Activated T-helper 1 cell treated with anti-CD3 and anti-CD28 coated beads, Interleukin-12 subunit alpha, Interleukin-12 subunit beta, Interleukin-2, Interleukin-4 antibody, amounts not matched to agents 30 ng/mL and 10 ng/mL and 1 ng/mL, durations not matched to agents 14 hours and 24 hours and 36 hours (primary cell): Measurements from ENCODE around the gene ST3GAL5. TPM values are rescaled to one million over a fixed set of nuclear protein-coding genes. Genes with fewer than 3 reads are reported as not detected.

Experiments
- DNase-seq: peaks from one replicate; pipeline ENCODE4 v3.0.0; 2021; ENCODE audit warnings: low spot score
- H3K27ac Mint-ChIP-seq: one replicate; pipeline ENCODE4 v1.8.0; 2021; ENCODE audit warnings: mild to moderate bottlenecking, mixed read lengths
- H3K27me3 Mint-ChIP-seq: one replicate; pipeline ENCODE4 v1.8.0; 2022; ENCODE audit warnings: mild to moderate bottlenecking, moderate library complexity, mixed read lengths; ENCODE audit not compliant: insufficient read depth
- H3K36me3 Mint-ChIP-seq: one replicate; pipeline ENCODE4 v1.8.0; 2021; ENCODE audit warnings: low read depth, mixed read lengths
- H3K4me1 Mint-ChIP-seq: one replicate; pipeline ENCODE4 v1.8.0; 2021; ENCODE audit warnings: low read depth, mixed read lengths
- H3K4me3 Mint-ChIP-seq: one replicate; pipeline ENCODE4 v1.8.0; 2021; ENCODE audit warnings: mild to moderate bottlenecking, moderate library complexity, mixed read lengths
- H3K9me3 Mint-ChIP-seq: one replicate; pipeline ENCODE4 v1.8.0; 2021; ENCODE audit warnings: mixed read lengths
- intact Hi-C: fragments of 100-400 bp; cut with micrococcal nuclease; formaldehyde crosslinking; loops from one replicate; pipeline ENCODE4 v1.15.1; 2024
- total RNA-seq: library from RNA; stranded (reverse); gene quantifications from 2 replicates; pipeline ENCODE4 v1.2.3, GENCODE V29; 2022

Gene ST3GAL5
- total RNA-seq, 1 donor from 2014 or later, result 18.9 TPM

DNA sequence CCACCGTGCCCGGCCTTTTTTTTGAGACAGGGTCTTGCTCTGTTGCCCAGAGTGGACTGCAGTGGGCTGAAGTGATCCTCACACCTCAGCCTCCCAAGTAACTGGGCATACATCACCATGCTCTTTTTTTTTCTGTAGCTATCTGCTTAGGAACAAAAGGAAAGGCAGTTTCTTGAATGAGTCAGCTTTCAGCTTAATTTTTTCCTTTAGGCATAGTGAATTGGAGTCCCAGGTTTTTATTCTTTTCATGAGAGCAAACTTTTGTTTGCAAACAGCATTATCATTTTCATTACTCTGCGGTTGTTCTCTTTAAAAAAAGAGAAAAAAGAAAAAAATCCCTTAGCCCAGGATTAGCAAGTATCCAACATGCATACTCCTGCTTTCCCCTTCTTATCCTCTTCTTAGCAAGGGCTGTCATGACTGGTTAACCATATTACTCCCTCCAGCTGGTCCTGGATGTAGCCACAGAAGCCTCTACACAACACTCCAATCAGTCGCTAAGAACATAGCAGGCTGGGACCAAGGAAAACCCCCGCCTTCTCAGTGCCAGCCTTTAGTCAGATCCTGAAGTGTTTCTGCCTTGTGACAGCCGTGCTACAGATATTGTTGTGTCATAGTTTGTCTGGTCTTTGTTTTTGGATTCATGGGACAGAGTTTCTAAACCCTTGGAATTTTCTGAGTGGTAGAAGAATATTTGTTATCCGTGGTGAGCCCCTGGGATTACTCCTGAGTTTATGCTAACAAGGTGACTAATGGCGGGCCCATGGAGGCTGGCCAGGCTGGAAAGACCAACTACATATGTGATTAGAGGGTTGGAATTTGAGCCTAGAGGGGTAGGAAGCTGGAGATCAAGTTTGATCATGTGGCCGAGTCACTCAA lies 23.3 kb upstream of the ST3GAL5 start:
- Mint-ChIP-seq H3K27ac (no peak overlapping the region), H3K4me3 (no peak overlapping the region), H3K9me3 (no peaks in the 10 kb centered on the region), H3K36me3 (no peaks in the 10 kb centered on the region), H3K27me3 (no peaks in the 10 kb centered on the region), H3K4me1 (peaks cover 4% of the 10 kb centered on the region)
- intact Hi-C loops, result no loop called here
- DNase-seq, result no peak

DNA sequence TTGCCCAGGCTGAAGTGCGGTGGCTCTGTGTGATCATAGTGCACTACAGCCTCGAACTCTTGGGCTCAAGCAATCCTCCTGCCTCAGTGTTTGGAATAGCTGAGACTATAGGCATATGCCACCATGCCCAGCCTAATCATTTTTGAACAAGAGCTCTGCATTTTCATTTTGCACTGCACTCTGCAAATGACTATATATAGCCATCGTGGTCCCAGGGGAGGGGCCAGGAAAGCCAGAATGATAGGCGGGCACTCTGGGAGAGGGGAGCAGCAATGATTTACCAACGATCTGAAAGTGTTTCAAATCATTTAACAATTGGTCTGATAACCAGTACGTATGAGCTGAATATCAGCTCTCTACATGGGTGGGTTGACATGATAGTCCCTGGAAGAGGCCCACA lies 22.3 kb upstream of the ST3GAL5 start:
- no peaks in the 10 kb centered on the region for H3K36me3 Mint-ChIP-seq

DNA sequence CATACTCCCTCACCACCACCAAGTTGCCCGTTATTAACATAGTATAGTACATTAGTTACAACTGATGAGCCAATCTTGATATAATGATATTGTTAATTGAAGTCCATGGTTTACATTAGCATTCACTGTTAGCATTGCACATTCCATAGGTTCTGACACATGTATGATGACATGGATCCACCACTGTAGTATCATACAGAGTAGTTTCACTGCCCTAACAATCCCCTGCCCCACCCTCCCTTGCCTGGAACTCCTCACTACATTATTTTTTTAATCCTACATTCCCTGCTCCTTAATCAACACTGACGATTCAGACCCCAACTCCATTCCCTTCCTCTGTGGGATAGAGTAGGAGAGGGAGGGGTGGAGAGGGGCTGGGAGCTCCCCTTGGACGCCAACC lies 20.2 kb upstream of the ST3GAL5 start:
- peaks cover 4% of the 10 kb centered on the region for H3K4me1 Mint-ChIP-seq
- DNase-seq, result no peak
- H3K9me3 Mint-ChIP-seq, result no peaks in the 10 kb centered on the region
- no peak overlapping the region for H3K27ac Mint-ChIP-seq
- H3K27me3 Mint-ChIP-seq, result peaks cover 3% of the 10 kb centered on the region
- H3K4me3 Mint-ChIP-seq, result no peak overlapping the region
- H3K36me3 Mint-ChIP-seq, result no peaks in the 10 kb centered on the region
- intact Hi-C loops, result no loop called here

More for the DNA sequence above, 22.3 kb upstream of the ST3GAL5 start:
- DNase-seq, result no peak
- H3K27ac Mint-ChIP-seq, result no peak overlapping the region
- H3K27me3 Mint-ChIP-seq, result peaks cover 3% of the 10 kb centered on the region
- intact Hi-C loops, result no loop called here
- peaks cover 4% of the 10 kb centered on the region for H3K4me1 Mint-ChIP-seq
- no peak overlapping the region for H3K4me3 Mint-ChIP-seq
- H3K9me3 Mint-ChIP-seq, result no peaks in the 10 kb centered on the region

DNA sequence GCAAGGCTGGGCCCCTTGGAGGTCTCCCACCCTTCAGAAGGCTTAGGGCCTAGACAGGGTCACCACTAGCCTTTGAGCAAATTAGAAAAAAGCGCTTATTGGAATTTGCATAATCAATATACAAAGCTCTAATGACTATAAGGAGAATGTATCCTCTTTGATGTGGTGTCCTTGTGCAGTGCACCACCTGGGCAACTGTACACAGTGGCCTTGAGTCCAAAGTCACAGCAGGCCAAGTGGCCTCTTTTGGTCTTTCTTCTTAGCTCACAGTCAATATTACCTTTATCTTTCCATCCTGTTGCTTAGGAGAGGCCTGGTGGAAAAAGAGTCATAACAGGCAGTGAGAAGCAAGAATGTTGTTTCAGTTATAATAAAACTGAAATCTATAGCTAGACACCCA lies 19.7 kb upstream of the ST3GAL5 start:
- Mint-ChIP-seq H3K4me1 (peaks cover 4% of the 10 kb centered on the region), H3K27ac (no peak overlapping the region), H3K9me3 (no peaks in the 10 kb centered on the region)

DNA sequence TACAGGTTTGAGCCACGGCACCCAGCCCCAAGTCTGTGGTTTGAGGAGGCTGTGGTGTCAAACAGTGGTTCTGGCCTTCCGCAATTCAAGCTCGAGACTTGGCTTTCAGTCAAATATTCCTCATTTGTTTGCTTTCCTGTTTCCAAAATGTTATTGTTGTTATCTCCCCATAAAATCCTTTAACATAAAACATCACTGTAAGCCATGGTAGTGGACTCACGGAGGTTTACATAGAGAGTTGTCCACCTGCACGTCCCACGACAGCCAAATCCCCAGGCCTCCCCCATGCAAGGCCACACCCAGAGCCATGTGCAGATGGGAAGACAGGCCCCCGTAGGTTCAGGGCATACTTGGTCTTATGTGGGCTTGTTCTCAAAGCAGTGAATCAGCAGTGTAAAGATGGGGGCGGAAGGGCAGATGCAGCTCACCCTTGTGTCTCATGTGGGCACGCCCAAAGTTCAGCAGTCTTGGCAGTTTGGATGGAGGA lies 18.9 kb upstream of the ST3GAL5 start:
- H3K27ac Mint-ChIP-seq, result no peak overlapping the region
- H3K4me3 Mint-ChIP-seq, result no peak overlapping the region
- H3K9me3 Mint-ChIP-seq, result no peaks in the 10 kb centered on the region
- DNase-seq, result no peak
- H3K4me1 Mint-ChIP-seq, result peaks cover 4% of the 10 kb centered on the region
- intact Hi-C loops, result no loop called here
- H3K27me3 Mint-ChIP-seq, result peaks cover 3% of the 10 kb centered on the region
- H3K36me3 Mint-ChIP-seq, result no peaks in the 10 kb centered on the region

More for the DNA sequence above, 19.7 kb upstream of the ST3GAL5 start:
- intact Hi-C loops, result no loop called here
- no peaks in the 10 kb centered on the region for H3K36me3 Mint-ChIP-seq
- no peak for DNase-seq
- H3K27me3 Mint-ChIP-seq, result peaks cover 3% of the 10 kb centered on the region
- H3K4me3 Mint-ChIP-seq, result no peak overlapping the region

DNA sequence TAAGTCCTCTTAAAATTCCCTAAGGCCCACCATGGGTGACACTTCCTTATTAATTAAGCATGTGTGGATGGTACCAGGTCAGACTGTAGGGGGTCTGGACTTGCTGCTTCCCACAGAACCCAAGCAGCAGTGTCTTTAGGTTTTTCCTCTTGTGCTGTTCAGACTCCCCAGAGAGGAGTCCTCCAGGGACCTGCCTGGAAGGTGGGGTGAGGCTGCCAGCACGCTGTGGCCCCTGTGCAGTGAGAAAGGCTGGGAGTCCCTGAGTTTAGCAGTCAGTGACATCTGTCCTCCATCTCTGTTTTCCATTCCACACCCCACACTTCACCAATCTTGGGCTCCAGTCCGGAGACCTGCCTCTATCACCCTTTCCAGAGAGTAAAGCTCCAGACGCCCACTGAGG lies 18.0 kb upstream of the ST3GAL5 start:
- peaks cover 3% of the 10 kb centered on the region for H3K27me3 Mint-ChIP-seq
- DNase-seq, result no peak
- intact Hi-C loops, result no loop called here
- no peak overlapping the region for H3K4me3 Mint-ChIP-seq
- H3K9me3 Mint-ChIP-seq, result no peaks in the 10 kb centered on the region
- H3K36me3 Mint-ChIP-seq, result no peaks in the 10 kb centered on the region
- H3K27ac Mint-ChIP-seq, result no peak overlapping the region
- peaks cover 4% of the 10 kb centered on the region for H3K4me1 Mint-ChIP-seq

DNA sequence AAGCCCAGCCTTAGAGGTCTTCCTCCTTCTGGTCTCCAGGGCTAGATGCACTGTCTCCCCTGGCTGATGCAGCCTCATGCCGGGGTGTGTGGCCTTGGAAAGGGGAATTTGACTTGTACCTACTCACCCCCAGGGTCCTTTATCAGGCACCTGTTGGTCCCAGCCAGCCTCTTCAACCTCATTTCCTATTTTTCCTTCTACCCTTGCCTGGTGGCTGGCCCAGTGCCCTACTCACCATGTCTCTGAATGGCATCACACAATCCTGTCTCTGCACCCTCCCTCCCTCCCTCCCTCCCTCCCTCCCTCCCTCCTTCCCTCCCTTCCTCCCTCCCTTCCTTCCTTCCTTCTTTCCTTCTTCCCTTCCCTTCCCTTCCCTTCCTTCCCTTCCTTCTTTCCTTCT lies 17.1 kb upstream of the ST3GAL5 start:
- H3K27ac Mint-ChIP-seq, result no peak overlapping the region
- intact Hi-C loops, result no loop called here

DNA sequence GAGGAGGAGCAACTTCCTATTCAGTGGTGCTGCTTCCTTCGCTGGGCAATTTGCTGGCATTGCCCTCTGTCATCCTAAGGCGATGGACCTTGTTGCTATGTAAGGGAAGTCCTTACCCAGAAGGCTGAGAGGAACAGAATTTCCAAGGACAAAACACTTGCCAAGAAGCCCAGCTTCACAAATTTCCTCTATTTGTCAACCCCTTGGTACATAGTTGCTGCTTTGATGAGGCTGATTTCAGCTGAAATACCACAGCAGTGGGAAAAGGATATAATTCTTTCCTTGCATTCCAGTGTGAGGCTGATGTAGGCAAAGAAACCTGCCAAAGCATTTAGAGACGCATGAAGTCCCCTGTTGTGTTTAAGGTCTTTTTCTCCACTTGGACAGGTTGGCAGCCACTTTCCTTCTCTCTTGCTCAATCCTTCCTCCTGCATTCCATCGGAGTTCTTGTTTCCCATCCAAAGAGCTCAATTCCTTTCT lies 16.4 kb upstream of the ST3GAL5 start:
- no peak for DNase-seq
- no peak overlapping the region for H3K27ac Mint-ChIP-seq
- peaks cover 3% of the 10 kb centered on the region for H3K27me3 Mint-ChIP-seq
- H3K4me3 Mint-ChIP-seq, result no peak overlapping the region
- H3K36me3 Mint-ChIP-seq, result no peaks in the 10 kb centered on the region
- H3K9me3 Mint-ChIP-seq, result no peaks in the 10 kb centered on the region
- intact Hi-C loops, result no loop called here
- peaks cover 4% of the 10 kb centered on the region for H3K4me1 Mint-ChIP-seq

More for the DNA sequence above, 17.1 kb upstream of the ST3GAL5 start:
- Mint-ChIP-seq H3K9me3 (no peaks in the 10 kb centered on the region), H3K4me3 (no peak overlapping the region), H3K4me1 (peaks cover 4% of the 10 kb centered on the region), H3K27me3 (peaks cover 3% of the 10 kb centered on the region), H3K36me3 (no peaks in the 10 kb centered on the region)
- no peak for DNase-seq

DNA sequence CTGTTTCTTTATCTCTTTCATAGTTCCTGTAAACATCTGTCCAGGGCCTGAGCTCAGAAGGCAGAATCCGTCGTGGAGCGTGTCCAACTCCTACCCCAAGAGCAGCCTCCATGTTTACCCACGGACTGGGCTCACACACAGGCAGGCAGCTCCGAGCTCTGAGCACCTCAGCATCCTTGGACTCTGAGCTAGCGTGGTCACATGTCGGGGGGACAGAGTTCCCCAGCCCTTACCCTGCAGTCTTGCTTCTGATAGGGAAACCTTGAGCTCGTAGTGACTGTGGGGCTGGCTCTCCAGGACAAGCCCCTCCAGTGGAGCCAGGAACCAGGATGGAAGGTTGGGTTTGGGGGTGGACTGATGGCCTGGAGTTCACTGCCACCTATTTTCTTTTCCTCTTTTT lies 15.1 kb upstream of the ST3GAL5 start:
- no peaks in the 10 kb centered on the region for H3K36me3 Mint-ChIP-seq
- no peak for DNase-seq
- H3K9me3 Mint-ChIP-seq, result no peaks in the 10 kb centered on the region
- H3K27ac Mint-ChIP-seq, result no peak overlapping the region
- H3K27me3 Mint-ChIP-seq, result peaks cover 3% of the 10 kb centered on the region
- intact Hi-C loops, result no loop called here
- peaks cover 4% of the 10 kb centered on the region for H3K4me1 Mint-ChIP-seq
- H3K4me3 Mint-ChIP-seq, result no peak overlapping the region

DNA sequence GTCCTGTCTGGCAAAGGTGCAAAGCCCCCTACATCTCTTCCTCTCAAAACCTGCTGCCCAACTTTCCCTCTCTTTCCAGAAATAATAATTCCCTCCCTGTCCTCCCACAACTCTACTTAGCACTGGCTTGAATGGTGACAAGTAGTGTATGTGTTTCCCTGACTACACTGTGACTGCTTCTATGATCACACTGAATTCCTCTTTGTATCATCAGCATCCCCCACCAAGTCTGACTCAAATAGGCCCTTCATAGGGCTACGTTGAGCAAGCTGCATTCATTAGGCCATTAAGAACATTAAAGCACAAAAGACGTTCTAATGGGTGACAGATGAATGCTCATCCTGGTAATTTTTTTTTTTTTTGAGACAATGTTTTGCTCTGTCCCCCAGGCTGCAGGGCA lies 13.7 kb upstream of the ST3GAL5 start:
- Mint-ChIP-seq H3K27ac (no peak overlapping the region), H3K36me3 (no peaks in the 10 kb centered on the region), H3K4me1 (peaks cover 8% of the 10 kb centered on the region), H3K4me3 (no peak overlapping the region), H3K27me3 (peaks cover 3% of the 10 kb centered on the region), H3K9me3 (peaks cover 7% of the 10 kb centered on the region)
- intact Hi-C loops, result no loop called here
- DNase-seq, result no peak

DNA sequence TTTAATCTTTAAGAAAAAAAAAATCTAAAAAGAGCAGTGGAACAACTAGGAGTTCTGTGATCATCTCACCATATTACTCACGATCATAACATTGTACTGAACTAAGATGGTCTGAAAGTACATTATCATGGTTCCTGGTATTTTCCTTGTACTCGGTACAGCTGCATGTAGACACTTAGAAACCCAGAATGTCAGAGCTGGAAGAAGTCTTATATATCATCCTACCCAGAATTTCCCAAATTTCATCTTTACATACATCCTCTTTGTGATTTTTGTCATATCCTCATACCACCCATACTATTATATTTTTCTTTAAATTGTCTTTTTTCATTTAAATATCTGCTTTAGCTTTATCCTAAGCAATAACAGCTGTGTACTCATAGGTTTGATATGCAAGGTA lies 12.4 kb upstream of the ST3GAL5 start:
- peaks cover 8% of the 10 kb centered on the region for H3K4me1 Mint-ChIP-seq
- no peak overlapping the region for H3K4me3 Mint-ChIP-seq
- no peak for DNase-seq
- H3K27ac Mint-ChIP-seq, result no peak overlapping the region
- intact Hi-C loops, result no loop called here
- peaks cover 1% of the 10 kb centered on the region for H3K36me3 Mint-ChIP-seq
- peaks cover 3% of the 10 kb centered on the region for H3K27me3 Mint-ChIP-seq
- H3K9me3 Mint-ChIP-seq, result peaks cover 11% of the 10 kb centered on the region

DNA sequence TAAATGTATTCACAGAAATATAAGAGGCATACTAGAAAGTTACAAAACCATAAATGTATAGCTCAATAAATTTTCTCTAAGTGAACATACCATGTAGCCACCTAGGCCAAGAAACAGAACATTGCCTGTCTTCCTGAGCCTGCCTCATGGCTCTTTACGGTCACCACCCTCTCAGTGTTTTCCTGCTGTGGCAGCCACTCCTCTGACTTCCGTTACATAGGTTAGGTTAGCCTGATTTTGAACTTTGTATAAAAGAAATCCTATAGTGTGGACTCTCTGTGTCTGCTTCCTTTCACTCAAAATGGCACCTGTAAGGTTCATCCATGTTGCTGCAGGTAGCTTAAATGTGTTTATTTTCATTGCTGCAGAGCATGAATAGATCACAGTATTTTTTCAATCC lies 11.6 kb upstream of the ST3GAL5 start:
- Mint-ChIP-seq H3K9me3 (peaks cover 11% of the 10 kb centered on the region), H3K27me3 (peaks cover 3% of the 10 kb centered on the region), H3K36me3 (peaks cover 1% of the 10 kb centered on the region), H3K4me3 (no peak overlapping the region), H3K4me1 (peaks cover 8% of the 10 kb centered on the region), H3K27ac (no peak overlapping the region)
- intact Hi-C loops, result no loop called here
- DNase-seq, result no peak

DNA sequence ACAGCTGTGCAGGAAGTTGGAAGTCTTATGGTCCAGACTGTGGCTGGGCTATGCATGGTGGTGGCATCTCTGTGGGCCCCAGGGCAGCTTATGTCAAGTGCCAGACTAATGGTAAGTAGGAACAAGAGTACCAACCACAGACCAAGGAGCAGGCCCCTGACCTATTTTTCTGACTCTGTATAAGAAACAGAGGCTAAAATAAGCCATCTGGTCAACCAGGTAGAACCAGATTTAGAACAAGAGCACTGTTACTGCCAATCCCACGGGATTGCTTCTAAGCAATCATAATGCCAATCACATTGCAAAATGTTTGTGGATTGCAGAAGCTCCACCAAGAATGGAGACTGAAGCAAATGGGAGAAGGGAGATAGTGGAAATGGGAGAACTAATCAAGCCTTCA lies 11.1 kb upstream of the ST3GAL5 start:
- Mint-ChIP-seq H3K9me3 (peaks cover 16% of the 10 kb centered on the region), H3K36me3 (peaks cover 4% of the 10 kb centered on the region), H3K27me3 (peaks cover 3% of the 10 kb centered on the region), H3K27ac (no peak overlapping the region), H3K4me1 (peaks cover 8% of the 10 kb centered on the region), H3K4me3 (no peak overlapping the region)
- DNase-seq, result no peak
- intact Hi-C loops, result no loop called here
